Testis (tissue), 3 donors: ENCODE data around the gene CWC22. TPM values are rescaled to one million over a fixed set of nuclear protein-coding genes. Genes with fewer than 3 reads are reported as not detected.

Experiments used
- DNase-seq: peaks from one replicate; pipeline ENCODE4 v3.0.0-alpha.2; 2019
- H3K27ac ChIP-seq, 2 donors: fragments of 200-600 bp; sonication (generic); one replicate each; pipeline ENCODE4 v1.5.1; 2019
- H3K27me3 ChIP-seq: fragments of 200-600 bp; sonication (generic); one replicate; pipeline ENCODE4 v1.5.1; 2019
- H3K36me3 ChIP-seq: fragments of 200-600 bp; sonication (generic); one replicate; pipeline ENCODE4 v1.5.1; 2017; ENCODE audit warnings: low read depth; ENCODE audit errors: missing control alignments
- H3K4me1 ChIP-seq: fragments of 200-600 bp; sonication (generic); one replicate; pipeline ENCODE4 v1.5.1; 2019
- H3K4me3 ChIP-seq, 2 donors: fragments of 200-600 bp; sonication (generic); one replicate each; pipeline ENCODE4 v1.5.1; 2017 to 2019
- H3K9me3 ChIP-seq: fragments of 200-600 bp; sonication (generic); one replicate; pipeline ENCODE4 v1.5.1; 2017
- CTCF ChIP-seq, 3 experiments: fragments of 450-650 bp in 2 of 3; fragments of 200-600 bp in 1 of 3; sonication (generic) in 1 of 3; IDR thresholded peaks; one replicate each; pipeline ENCODE4 v1.5.1; 2016 to 2019; ENCODE audit warnings: antibody characterized with exemption in 3 of 3, mild to moderate bottlenecking in 2 of 3, moderate library complexity in 1 of 3
- POLR2A ChIP-seq: fragments of 450-650 bp; IDR thresholded peaks from one replicate; pipeline ENCODE4 v1.6.1; 2017; ENCODE audit warnings: antibody characterized with exemption, mild to moderate bottlenecking, moderate library complexity
- WGBS, 2 donors: methylation state at CpG; one replicate each; pipeline ENCODE4 v1.1.5; 2018; 5-methylcytosine and 5-hydroxymethylcytosine counted together
- intact Hi-C: fragments of 100-400 bp; cut with DNase I; formaldehyde crosslinking; loops from one replicate; pipeline ENCODE4 v1.15.1; 2023; ENCODE audit warnings: low total_unique reads
- polyA plus RNA-seq: library from polyadenylated mRNA; stranded (reverse); fragments of 350-450 nt; fragmentation: Illumina TruSeq; extraction: RNeasy Lipid Tissue Mini Kit (QIAGEN cat#74804); gene quantifications from one replicate; pipeline ENCODE4 v1.2.3, GENCODE V29; 2014; ENCODE audit warnings: low read depth, low replicate concordance; ENCODE audit not compliant: insufficient read depth
- small RNA-seq, 2 donors: library from RNA; depleted of rRNA; stranded (forward); fragments of <200 nt; gene quantifications; one replicate each; pipeline ENCODE3, GENCODE V24; 2016
- total RNA-seq, 2 donors: library from RNA; depleted of rRNA; stranded (reverse); fragments of >200 nt; gene quantifications; one replicate each; pipeline ENCODE4 v1.2.3, GENCODE V29; 2016

Gene CWC22
- total and polyA plus RNA-seq, 3 donors from 2014 or later = 4.4 to 21.6 (median 20.1) TPM

GRCh38 chr2:179909845-179910734, 97.0 kb downstream of the CWC22 start:
- 78% methylated on average over 6 of the region's 6 CpGs for WGBS, 2 donors
- Histone ChIP-seq H3K36me3 (no peaks in the 10 kb centered on the region), H3K9me3 (no peaks in the 10 kb centered on the region), H3K4me1 (no peaks in the 10 kb centered on the region), H3K27ac (no peak overlapping the region), H3K4me3 (no peak overlapping the region), H3K27me3 (no peaks in the 10 kb centered on the region)
- intact Hi-C loops = no loop called here
- no peak for TF ChIP-seq POLR2A
- no peak for DNase-seq

DNA sequence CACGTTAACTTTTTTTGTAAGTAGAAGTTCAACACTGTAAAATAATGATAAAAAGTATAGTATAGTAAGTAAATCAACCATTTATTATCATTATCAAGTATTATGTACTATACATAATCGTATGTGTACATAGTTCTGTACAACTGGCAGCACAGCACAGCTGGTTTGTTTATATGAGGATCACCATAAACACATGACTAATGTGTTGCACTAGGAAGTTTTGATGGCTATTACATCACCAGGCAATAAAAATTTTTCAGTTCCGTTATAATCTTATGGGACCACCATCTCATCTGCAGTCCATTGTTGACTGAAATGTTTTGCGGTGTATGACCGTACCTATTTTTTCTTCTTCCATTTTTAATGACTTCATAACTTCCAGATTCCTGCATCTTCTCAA, 106.4 kb downstream of the CWC22 start:
- Histone ChIP-seq H3K4me1 (no peaks in the 10 kb centered on the region), H3K4me3 (no peak overlapping the region), H3K9me3 (no peaks in the 10 kb centered on the region), H3K27me3 (no peaks in the 10 kb centered on the region), H3K27ac (no peak overlapping the region), H3K36me3 (no peaks in the 10 kb centered on the region)
- intact Hi-C loops = no loop called here
- no peak for DNase-seq
- TF ChIP-seq POLR2A (no peak), CTCF (IDR thresholded peaks at IDR 0.05) (no peak)
- WGBS, 2 donors = 78 to 84% methylated on average over 5 of the region's 5 CpGs

- H3K27ac ChIP-seq = no peak overlapping the region
- no peaks in the 10 kb centered on the region for H3K36me3 ChIP-seq
- H3K4me1 ChIP-seq = no peaks in the 10 kb centered on the region
- DNase-seq = no peak
- H3K4me3 ChIP-seq = no peak overlapping the region
- intact Hi-C loops = no loop called here
- H3K27me3 ChIP-seq = no peaks in the 10 kb centered on the region
- WGBS, 2 donors = 89 to 94% methylated on average over 1 of the region's 1 CpG
- no peaks in the 10 kb centered on the region for H3K9me3 ChIP-seq
- TF ChIP-seq POLR2A = no peak
- no peak for TF ChIP-seq CTCF (IDR thresholded peaks at IDR 0.05)
These were observed 107.4 kb downstream of the CWC22 start for GRCh38 chr2:179899666-179900065.

DNA sequence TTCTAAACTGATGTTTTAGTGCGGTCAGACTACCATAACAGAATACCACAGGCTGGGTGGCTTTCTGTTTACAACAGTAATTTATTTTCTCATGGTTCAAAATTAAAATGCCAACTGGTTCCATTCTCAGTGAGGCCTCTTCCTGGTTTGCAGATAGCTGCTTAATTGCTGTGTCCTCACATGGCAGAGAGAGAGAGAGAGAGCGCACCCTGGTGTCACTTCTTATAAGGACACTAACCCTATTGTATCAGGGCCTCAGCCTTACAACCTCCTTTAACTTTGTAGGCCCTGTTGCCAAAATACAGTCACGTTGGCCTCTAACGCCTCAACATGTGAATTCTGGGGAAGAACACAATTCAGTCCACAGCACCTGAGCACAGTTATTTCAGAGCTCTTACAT, 108.2 kb downstream of the CWC22 start:
- TF ChIP-seq CTCF (IDR thresholded peaks at IDR 0.05) (no peak), POLR2A (no peak)
- no peaks in the 10 kb centered on the region for H3K4me1 ChIP-seq
- no peak overlapping the region for H3K4me3 ChIP-seq
- H3K27ac ChIP-seq = no peak overlapping the region
- DNase-seq = peak; percentile 45
- no peaks in the 10 kb centered on the region for H3K9me3 ChIP-seq
- intact Hi-C loops = no loop called here
- H3K27me3 ChIP-seq = no peaks in the 10 kb centered on the region
- 82 to 86% methylated on average over 4 of the region's 4 CpGs for WGBS, 2 donors
- H3K36me3 ChIP-seq = no peaks in the 10 kb centered on the region

Small RNA genes within 50 kb of the gene (small RNA-seq; reads per million reads assigned to genes)
- gene RF00416 = 0 reads per million in 2 donors

Other genes starting within 250 kb of the CWC22 start
- gene ZNF385B, start 145.7 kb downstream of the CWC22 start, total RNA-seq = 10 to 100 TPM; 37.4 to 40.3 TPM
- gene ZNF385B, start 145.7 kb downstream of the CWC22 start, polyA plus RNA-seq = 28.1 TPM